Mesodermal cell (in vitro differentiated cells): ENCODE data around the gene ITGA7.

Source experiments
- H3K27ac ChIP-seq: 2 replicates; pipeline ENCODE4 v1.7.0; 2013; ENCODE audit warnings: mild to moderate bottlenecking, low read depth, low read length, moderate library complexity; ENCODE audit not compliant: severe bottlenecking
- H3K36me3 ChIP-seq: 2 replicates; pipeline ENCODE4 v1.7.1; 2013; ENCODE audit warnings: mild to moderate bottlenecking, low read length, moderate library complexity; ENCODE audit not compliant: control insufficient read depth, insufficient read depth
- H3K4me1 ChIP-seq: one replicate; pipeline ENCODE4 v1.7.1; 2013; ENCODE audit warnings: mild to moderate bottlenecking, low read length; ENCODE audit not compliant: insufficient read depth, control insufficient read depth, poor library complexity, severe bottlenecking
- H3K4me3 ChIP-seq: 2 replicates; pipeline ENCODE4 v1.7.0; 2013; ENCODE audit warnings: low read length, control low read depth, mild to moderate bottlenecking; ENCODE audit not compliant: insufficient read depth, poor library complexity, severe bottlenecking; ENCODE audit errors: extremely low read depth
- H3K9me3 ChIP-seq: 2 replicates; pipeline ENCODE4 v1.7.1; 2013; ENCODE audit warnings: mild to moderate bottlenecking, low read length, moderate library complexity; ENCODE audit not compliant: control insufficient read depth
- WGBS, 2 experiments: methylation state at CpG; one replicate each; pipeline ENCODE4 v1.1.5; 2013; ENCODE audit warnings: missing lambda C conversion rate in 2 of 2; ENCODE audit not compliant: insufficient coverage in 2 of 2; 5-methylcytosine and 5-hydroxymethylcytosine counted together

The ITGA7 gene

GRCh38 chr12:55676707-55677106, 31.0 kb downstream of the ITGA7 start:
- Histone ChIP-seq H3K27ac (no peak overlapping the region), H3K9me3 (no peaks in the 10 kb centered on the region), H3K4me1 (peaks cover 7% of the 10 kb centered on the region), H3K36me3 (no peaks in the 10 kb centered on the region), H3K4me3 (no peak overlapping the region)
- WGBS, 2 experiments, result 90 to 91% methylated on average over 2 to 4 of the region's 6 CpGs

- no peaks in the 10 kb centered on the region for H3K4me1 ChIP-seq
- H3K4me3 ChIP-seq, result no peak overlapping the region
- no peaks in the 10 kb centered on the region for H3K9me3 ChIP-seq
- 87 to 97% methylated on average over 5 to 6 of the region's 8 CpGs for WGBS, 2 experiments
- no peak overlapping the region for H3K27ac ChIP-seq
- H3K36me3 ChIP-seq, result no peaks in the 10 kb centered on the region
Observed at GRCh38 chr12:55675666-55676065, 32.0 kb downstream of the ITGA7 start.

- H3K36me3 ChIP-seq, result no peaks in the 10 kb centered on the region
- no peak overlapping the region for H3K27ac ChIP-seq
- H3K4me1 ChIP-seq, result no peaks in the 10 kb centered on the region
- H3K4me3 ChIP-seq, result no peak overlapping the region
- H3K9me3 ChIP-seq, result no peaks in the 10 kb centered on the region
Observed at GRCh38 chr12:55673638-55674037, 34.1 kb downstream of the ITGA7 start.

DNA sequence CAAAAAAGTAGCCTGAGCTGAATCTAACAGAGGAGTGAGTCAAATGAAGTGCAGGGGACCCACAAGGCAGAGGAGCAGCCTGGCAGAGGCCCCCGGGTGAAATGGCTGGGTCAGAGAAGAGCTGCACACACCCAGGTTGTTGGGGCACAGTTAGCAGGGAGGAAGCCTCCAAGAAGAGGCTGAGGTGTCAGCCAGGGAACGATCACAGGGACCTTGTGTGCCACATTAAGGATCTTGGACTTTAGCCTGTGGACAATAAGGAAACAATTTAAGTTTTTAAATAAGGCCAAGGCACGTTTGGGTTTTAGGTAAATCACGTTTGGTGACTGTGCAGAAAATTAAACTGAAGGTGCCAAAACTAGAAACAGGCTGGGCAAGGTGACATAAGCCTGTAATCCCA, 36.0 kb downstream of the ITGA7 start:
- Histone ChIP-seq H3K27ac (no peak overlapping the region), H3K4me1 (no peaks in the 10 kb centered on the region), H3K36me3 (no peaks in the 10 kb centered on the region), H3K4me3 (no peak overlapping the region), H3K9me3 (no peaks in the 10 kb centered on the region)
- 79 to 81% methylated on average over 4 of the region's 4 CpGs for WGBS, 2 experiments

DNA sequence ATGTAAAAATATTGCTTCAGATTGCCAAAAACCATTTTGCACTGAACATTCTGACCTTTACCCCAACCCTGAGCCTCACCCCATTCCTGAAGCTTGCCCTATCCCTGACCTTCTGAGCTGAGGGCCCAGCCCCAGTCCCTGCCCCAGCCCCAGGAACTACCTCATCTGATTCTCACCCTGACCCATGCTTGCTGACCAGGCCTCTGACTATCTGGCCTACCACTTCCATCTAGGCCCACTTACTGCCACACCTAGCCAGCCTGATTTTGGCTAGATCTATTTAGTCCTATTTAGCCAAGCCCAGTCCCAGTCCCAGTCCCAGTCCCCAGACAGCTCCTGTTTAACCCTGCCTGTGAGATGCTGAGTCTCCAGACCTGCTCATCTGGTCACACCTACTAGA, 37.4 kb downstream of the ITGA7 start:
- Histone ChIP-seq H3K4me1 (no peaks in the 10 kb centered on the region), H3K27ac (no peak overlapping the region), H3K36me3 (no peaks in the 10 kb centered on the region), H3K9me3 (no peaks in the 10 kb centered on the region), H3K4me3 (no peak overlapping the region)

GRCh38 chr12:55666508-55666907, 41.2 kb downstream of the ITGA7 start:
- Histone ChIP-seq H3K9me3 (no peaks in the 10 kb centered on the region), H3K36me3 (no peaks in the 10 kb centered on the region), H3K4me1 (no peaks in the 10 kb centered on the region), H3K27ac (no peak overlapping the region), H3K4me3 (no peak overlapping the region)
- whole genome bisulfite sequencing, 2 experiments, result 83 to 89% methylated on average over 5 of the region's 7 CpGs

GRCh38 chr12:55664826-55665225, 42.9 kb downstream of the ITGA7 start:
- WGBS, 2 experiments, result 95 to 100% methylated on average over 3 to 7 of the region's 10 CpGs
- no peaks in the 10 kb centered on the region for H3K4me1 ChIP-seq
- no peak overlapping the region for H3K4me3 ChIP-seq
- H3K27ac ChIP-seq, result no peak overlapping the region
- H3K36me3 ChIP-seq, result no peaks in the 10 kb centered on the region
- H3K9me3 ChIP-seq, result no peaks in the 10 kb centered on the region

GRCh38 chr12:55663391-55663790, 44.3 kb downstream of the ITGA7 start:
- H3K27ac ChIP-seq, result no peak overlapping the region
- no peaks in the 10 kb centered on the region for H3K4me1 ChIP-seq
- H3K9me3 ChIP-seq, result no peaks in the 10 kb centered on the region
- no peaks in the 10 kb centered on the region for H3K36me3 ChIP-seq
- WGBS, 2 experiments, result no CpG with 5 or more reads among the region's 1 CpG
- no peak overlapping the region for H3K4me3 ChIP-seq

GRCh38 chr12:55659486-55660385, 48.0 kb downstream of the ITGA7 start:
- Histone ChIP-seq H3K27ac (no peak overlapping the region), H3K36me3 (no peaks in the 10 kb centered on the region), H3K4me3 (no peak overlapping the region), H3K4me1 (no peaks in the 10 kb centered on the region), H3K9me3 (no peaks in the 10 kb centered on the region)
- 81 to 87% methylated on average over 8 to 9 of the region's 9 CpGs for WGBS, 2 experiments

GRCh38 chr12:55658635-55659391, 48.9 kb downstream of the ITGA7 start:
- no peaks in the 10 kb centered on the region for H3K9me3 ChIP-seq
- H3K36me3 ChIP-seq, result no peaks in the 10 kb centered on the region
- no peak overlapping the region for H3K27ac ChIP-seq
- no peaks in the 10 kb centered on the region for H3K4me1 ChIP-seq
- no peak overlapping the region for H3K4me3 ChIP-seq
- 90 to 100% methylated on average over 2 of the region's 3 CpGs for WGBS, 2 experiments

DNA sequence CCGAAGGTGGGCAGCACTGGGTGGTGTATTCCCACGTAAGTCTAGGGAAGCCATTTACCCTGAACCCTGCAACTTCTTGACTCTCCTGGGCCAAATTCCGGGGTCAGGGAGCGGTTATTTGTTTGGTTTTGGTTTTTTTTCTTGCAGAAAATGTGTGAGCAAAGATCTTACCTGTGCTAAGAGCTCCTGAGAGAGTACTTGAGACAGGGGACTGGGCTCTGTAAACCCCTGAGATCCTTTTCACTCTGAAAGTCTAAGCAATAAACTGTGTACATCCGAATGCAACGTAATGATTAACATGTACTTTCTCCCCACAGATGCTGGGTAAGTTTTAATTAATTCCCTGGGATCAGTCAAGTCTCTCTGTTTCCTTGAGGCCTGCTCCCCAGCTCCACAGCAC, 49.5 kb downstream of the ITGA7 start:
- H3K4me1 ChIP-seq, result no peaks in the 10 kb centered on the region
- H3K9me3 ChIP-seq, result no peaks in the 10 kb centered on the region
- WGBS, 2 experiments, result 84 to 90% methylated on average over 6 of the region's 6 CpGs
- H3K36me3 ChIP-seq, result no peaks in the 10 kb centered on the region
- H3K27ac ChIP-seq, result no peak overlapping the region
- H3K4me3 ChIP-seq, result no peak overlapping the region
